HepG2 (cell line): ENCODE results near the gene CACNG5. TPM values are rescaled to one million over a fixed set of nuclear protein-coding genes. Genes with fewer than 3 reads are reported as not detected.

Source experiments
- ATAC-seq: fragments of 200-7000 bp; cut with Tn5 transposase; 3 replicates; pipeline ENCODE4 v1.9.1; 2020; ENCODE audit warnings: mild to moderate bottlenecking, moderate library complexity
- BruUV-seq: library from RNA; stranded (reverse); fragments of 400-500 nt; replicated peaks from 2 replicates; lab custom pipeline; 2021; lab: Mats Ljungman, UMichigan
- CTCF ChIA-PET: fragments of 300-600 bp; formaldehyde crosslinking; extraction: SDS; loops from one replicate; lab custom pipeline; 2021; ENCODE audit warnings: low total read pairs, inconsistent platforms, low intra/inter-chr PET ratio; lab: Yijun Ruan, JAX
- POLR2A ChIA-PET: fragments of 350-600 bp; sonication (Branson Sonifier 250); formaldehyde crosslinking; loops from one replicate; lab custom pipeline; 2020; ENCODE audit warnings: antibody characterized with exemption, inconsistent platforms; lab: Yijun Ruan, JAX
- DNase-seq: peaks from one replicate; pipeline ENCODE4 v3.0.0-alpha.2; 2015; ENCODE audit warnings: low spot score
- FAIRE-seq: peaks from 3 replicates; lab custom pipeline; 2011; peaks lifted over from hg19 to GRCh38; lab: Jason Lieb, UNC
- H2AFZ ChIP-seq: one replicate; pipeline ENCODE4 v1.6.1; 2011; ENCODE audit warnings: low read length, inconsistent platforms
- H3K27ac ChIP-seq: fragments of 300-600 bp; 3 replicates; pipeline ENCODE4 v1.8.0; 2011; ENCODE audit warnings: mixed run types, mild to moderate bottlenecking, mixed read lengths, low read length, inconsistent platforms; ENCODE audit not compliant: insufficient read depth; ENCODE audit errors: extremely low read length
- H3K27me3 ChIP-seq, 2 experiments: fragments of 200-600 bp in 1 of 2; 2 replicates in 1 of 2; 3 replicates in 1 of 2; pipeline versions ENCODE4 v1.6.0 to v1.8.0; 2011; ENCODE audit warnings: low read length in 2 of 2, mild to moderate bottlenecking in 2 of 2, moderate library complexity in 2 of 2, inconsistent platforms in 1 of 2; ENCODE audit not compliant: insufficient read depth in 2 of 2, control insufficient read depth in 1 of 2
- H3K36me3 ChIP-seq, 2 experiments: fragments of 200-600 bp in 1 of 2; replicated peaks in 1 of 2; 2 replicates in 1 of 2; 3 replicates in 1 of 2; pipeline versions ENCODE4 v1.5.1 to v1.8.0; 2011; ENCODE audit warnings: low read length in 2 of 2, inconsistent platforms in 1 of 2; ENCODE audit not compliant: insufficient read depth in 2 of 2, control insufficient read depth in 1 of 2
- H3K4me1 ChIP-seq: 2 replicates; pipeline ENCODE4 v1.5.1; 2012; ENCODE audit warnings: low read length, inconsistent platforms; ENCODE audit not compliant: insufficient read depth
- H3K4me2 ChIP-seq: 2 replicates; pipeline ENCODE4 v1.6.0; 2011; ENCODE audit warnings: low read depth, low read length, inconsistent platforms
- H3K4me3 ChIP-seq, 3 experiments: fragments of 200-600 bp in 1 of 3; sonication (generic), shearing (Covaris generic) in 1 of 3; replicated peaks in 1 of 3; 2 replicates each; pipeline ENCODE4 v1.5.1; 2011 to 2016; ENCODE audit warnings: low read length in 3 of 3, inconsistent platforms in 2 of 3, low read depth in 2 of 3, mild to moderate bottlenecking in 2 of 3, control low read depth in 1 of 3, mixed read lengths in 1 of 3; ENCODE audit not compliant: insufficient read depth in 1 of 3
- H3K79me2 ChIP-seq: one replicate; pipeline ENCODE4 v1.6.1; 2011; ENCODE audit warnings: low read length, inconsistent platforms; ENCODE audit not compliant: insufficient read depth
- H3K9ac ChIP-seq: 2 replicates; pipeline ENCODE4 v1.6.0; 2011; ENCODE audit warnings: mild to moderate bottlenecking, low read depth, low read length, inconsistent platforms; ENCODE audit not compliant: insufficient read depth
- H3K9me3 ChIP-seq: 2 replicates; pipeline ENCODE4 v1.5.1; 2012; ENCODE audit warnings: mild to moderate bottlenecking, low read length
- H4K20me1 ChIP-seq: 2 replicates; pipeline ENCODE4 v1.6.0; 2011; ENCODE audit warnings: inconsistent platforms, mild to moderate bottlenecking, low read length, moderate library complexity; ENCODE audit not compliant: insufficient read depth
- CHD2 ChIP-seq: IDR thresholded peaks from 2 replicates; pipeline ENCODE4 v1.6.1; 2011; ENCODE audit warnings: low read depth, low read length, improper control_type of control experiment
- HNRNPUL1 ChIP-seq: fragments of 200-400 bp; formaldehyde crosslinking; IDR thresholded peaks from 2 replicates; pipeline ENCODE4 v1.6.1; 2017; ENCODE audit warnings: low read depth, mild to moderate bottlenecking, low read length, moderate library complexity
- MEF2D ChIP-seq: sonication (generic); formaldehyde crosslinking; IDR thresholded peaks from 2 replicates; pipeline ENCODE4 v1.5.1; 2020; ENCODE audit warnings: mild to moderate bottlenecking, missing genetic modification reagents
- RFX5 ChIP-seq: IDR thresholded peaks from 2 replicates; pipeline ENCODE4 v1.6.1; 2011; ENCODE audit warnings: low read depth, low read length, improper control_type of control experiment
- ZBTB42 ChIP-seq: sonication (generic); formaldehyde crosslinking; IDR thresholded peaks from 2 replicates; pipeline ENCODE4 v1.5.0; 2020; ENCODE audit warnings: mild to moderate bottlenecking, missing genetic modification reagents
- ZNF251 ChIP-seq: sonication (generic); formaldehyde crosslinking; IDR thresholded peaks from 2 replicates; pipeline ENCODE4 v1.9.0; 2021; ENCODE audit warnings: mild to moderate bottlenecking, missing genetic modification reagents
- WGBS: methylation state at CpG from one replicate; pipeline ENCODE4 v1.1.6; 2017; ENCODE audit warnings: low lambda C conversion rate; 5-methylcytosine and 5-hydroxymethylcytosine counted together
- in situ Hi-C: cut with HindIII; loops from 2 replicates; pipeline ENCODE4 v1.10.0; 2017; ENCODE audit warnings: low pct_unique_long_range_greater_than_20kb; ENCODE audit not compliant: extremely low pct_ligation_motif_present
- intact Hi-C: fragments of 100-400 bp; cut with micrococcal nuclease; formaldehyde crosslinking; loops from one replicate; pipeline ENCODE4 v1.10.0; 2022; ENCODE audit not compliant: unreplicated experiment
- polyA plus RNA-seq, 8 experiments: library from polyadenylated mRNA; depleted of rRNA in 3 of 8; stranded (reverse) in 7 of 8; unstranded in 1 of 8; fragments of >200 nt; fragmentation: Illumina TruSeq in 4 of 8; extraction: Trizol in 4 of 8; gene quantifications; 2 replicates each; pipeline versions ENCODE4 v1.2.1 to v1.2.3, GENCODE V29; 2011 to 2016; ENCODE audit warnings: low read depth in 4 of 8, missing spikeins in 1 of 8, mixed read lengths in 1 of 8; ENCODE audit not compliant: insufficient read depth in 1 of 8
- total RNA-seq, 5 experiments: library from RNA; depleted of rRNA; stranded (reverse); fragments of >200 nt; fragmentation: Illumina TruSeq; extraction: Trizol; gene quantifications; 2 replicates each; pipeline ENCODE4 v1.2.3, GENCODE V29; 2016; ENCODE audit warnings: low read depth in 1 of 5
- TF ChIP-seq, protein P1 (sequence below): sonication (generic); formaldehyde crosslinking; IDR thresholded peaks from 2 replicates; pipeline ENCODE4 v1.9.0; 2021; ENCODE audit warnings: missing genetic modification reagents, borderline replicate concordance
- TF ChIP-seq, protein P2 (sequence below): sonication (generic); formaldehyde crosslinking; IDR thresholded peaks from 2 replicates; pipeline ENCODE4 v1.8.1; 2023; ENCODE audit warnings: mild to moderate bottlenecking, inconsistent platforms, moderate library complexity, missing genetic modification reagents, borderline replicate concordance
- TF ChIP-seq, protein P3 (sequence below): sonication (generic); formaldehyde crosslinking; IDR thresholded peaks from 2 replicates; pipeline ENCODE4 v1.4.0; 2020; ENCODE audit warnings: missing genetic modification reagents
- TF ChIP-seq, protein P4 (sequence below): sonication (generic); formaldehyde crosslinking; IDR thresholded peaks from 2 replicates; pipeline ENCODE4 v1.8.0; 2022; ENCODE audit warnings: missing genetic modification reagents, mild to moderate bottlenecking, borderline replicate concordance

Gene CACNG5
- total and polyA plus RNA-seq, 2 of the 13 experiments (the other 11 are each of a cell fraction or from before 2014, with no cell fraction given), result not detected

DNA sequence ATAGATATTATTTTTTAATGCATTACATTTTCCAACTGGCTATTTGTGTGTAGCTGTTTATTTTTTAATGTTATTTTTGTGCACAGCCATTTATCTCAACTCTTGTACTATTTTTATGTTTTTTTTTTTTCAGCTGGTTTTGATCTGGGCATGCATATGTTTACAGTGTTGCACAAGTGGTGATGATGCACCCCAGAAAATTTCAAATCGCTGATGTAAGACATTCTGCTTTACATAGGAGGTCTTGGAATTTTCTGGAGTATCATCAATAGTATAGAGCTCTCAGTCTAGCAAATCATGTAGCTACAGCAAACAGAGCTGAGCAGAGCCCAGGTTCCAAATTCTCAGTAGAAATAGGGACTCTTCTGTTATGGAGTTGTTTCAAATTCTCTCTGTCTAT lies 30.2 kb downstream of the CACNG5 start:
- Histone ChIP-seq H3K36me3 (no peaks in the 10 kb centered on the region), H3K79me2 (no peaks in the 10 kb centered on the region), H3K9me3 (no peaks in the 10 kb centered on the region), H3K4me1 (no peaks in the 10 kb centered on the region), H3K27ac (no peak overlapping the region), H3K27me3 (0 out of 5 replicates have a peak, but pooled peaks cover under 1 to 12% of the 10 kb centered on the region in 2 experiments), H2AFZ (no peak overlapping the region), H3K4me3 (no peak overlapping the region), H3K4me2 (no peak overlapping the region), H3K9ac (no peak overlapping the region), H4K20me1 (no peaks in the 10 kb centered on the region)
- intact Hi-C loops (no loop called here), in situ Hi-C loops (no loop called here)
- ChIA-PET POLR2A (no interaction called here), CTCF (no interaction called here)
- ATAC-seq (no peak), FAIRE-seq (no peak), DNase-seq (no peak)
- BruUV-seq, result no TSS peak
- WGBS, result 0% methylated on average over 1 of the region's 1 CpG
- TF ChIP-seq, protein P1, sequence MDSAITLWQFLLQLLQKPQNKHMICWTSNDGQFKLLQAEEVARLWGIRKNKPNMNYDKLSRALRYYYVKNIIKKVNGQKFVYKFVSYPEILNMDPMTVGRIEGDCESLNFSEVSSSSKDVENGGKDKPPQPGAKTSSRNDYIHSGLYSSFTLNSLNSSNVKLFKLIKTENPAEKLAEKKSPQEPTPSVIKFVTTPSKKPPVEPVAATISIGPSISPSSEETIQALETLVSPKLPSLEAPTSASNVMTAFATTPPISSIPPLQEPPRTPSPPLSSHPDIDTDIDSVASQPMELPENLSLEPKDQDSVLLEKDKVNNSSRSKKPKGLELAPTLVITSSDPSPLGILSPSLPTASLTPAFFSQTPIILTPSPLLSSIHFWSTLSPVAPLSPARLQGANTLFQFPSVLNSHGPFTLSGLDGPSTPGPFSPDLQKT, result no peak
- no peak for TF ChIP-seq ZNF251 (CRISPR knock-in tag)
- TF ChIP-seq, protein P2, sequence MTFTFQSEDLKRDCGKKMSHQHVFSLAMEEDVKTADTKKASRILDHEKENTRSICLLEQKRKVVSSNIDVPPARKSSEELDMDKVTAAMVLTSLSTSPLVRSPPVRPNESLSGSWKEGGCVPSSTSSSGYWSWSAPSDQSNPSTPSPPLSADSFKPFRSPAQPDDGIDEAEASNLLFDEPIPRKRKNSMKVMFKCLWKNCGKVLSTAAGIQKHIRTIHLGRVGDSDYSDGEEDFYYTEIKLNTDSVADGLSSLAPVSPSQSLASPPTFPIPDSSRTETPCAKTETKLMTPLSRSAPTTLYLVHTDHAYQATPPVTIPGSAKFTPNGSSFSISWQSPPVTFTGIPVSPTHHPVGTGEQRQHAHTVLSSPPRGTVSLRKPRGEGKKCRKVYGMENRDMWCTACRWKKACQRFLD (CRISPR knock-in tag), result no peak
- TF ChIP-seq MEF2D (CRISPR knock-in tag), result no peak
- TF ChIP-seq, protein P3, sequence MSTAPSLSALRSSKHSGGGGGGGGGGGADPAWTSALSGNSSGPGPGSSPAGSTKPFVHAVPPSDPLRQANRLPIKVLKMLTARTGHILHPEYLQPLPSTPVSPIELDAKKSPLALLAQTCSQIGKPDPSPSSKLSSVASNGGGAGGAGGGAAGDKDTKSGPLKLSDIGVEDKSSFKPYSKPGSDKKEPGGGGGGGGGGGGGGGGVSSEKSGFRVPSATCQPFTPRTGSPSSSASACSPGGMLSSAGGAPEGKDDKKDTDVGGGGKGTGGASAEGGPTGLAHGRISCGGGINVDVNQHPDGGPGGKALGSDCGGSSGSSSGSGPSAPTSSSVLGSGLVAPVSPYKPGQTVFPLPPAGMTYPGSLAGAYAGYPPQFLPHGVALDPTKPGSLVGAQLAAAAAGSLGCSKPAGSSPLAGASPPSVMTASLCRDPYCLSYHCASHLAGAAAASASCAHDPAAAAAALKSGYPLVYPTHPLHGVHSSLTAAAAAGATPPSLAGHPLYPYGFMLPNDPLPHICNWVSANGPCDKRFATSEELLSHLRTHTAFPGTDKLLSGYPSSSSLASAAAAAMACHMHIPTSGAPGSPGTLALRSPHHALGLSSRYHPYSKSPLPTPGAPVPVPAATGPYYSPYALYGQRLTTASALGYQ (CRISPR knock-in tag), result no peak
- TF ChIP-seq CHD2, result no peak
- TF ChIP-seq RFX5, result no peak
- TF ChIP-seq, protein P4, sequence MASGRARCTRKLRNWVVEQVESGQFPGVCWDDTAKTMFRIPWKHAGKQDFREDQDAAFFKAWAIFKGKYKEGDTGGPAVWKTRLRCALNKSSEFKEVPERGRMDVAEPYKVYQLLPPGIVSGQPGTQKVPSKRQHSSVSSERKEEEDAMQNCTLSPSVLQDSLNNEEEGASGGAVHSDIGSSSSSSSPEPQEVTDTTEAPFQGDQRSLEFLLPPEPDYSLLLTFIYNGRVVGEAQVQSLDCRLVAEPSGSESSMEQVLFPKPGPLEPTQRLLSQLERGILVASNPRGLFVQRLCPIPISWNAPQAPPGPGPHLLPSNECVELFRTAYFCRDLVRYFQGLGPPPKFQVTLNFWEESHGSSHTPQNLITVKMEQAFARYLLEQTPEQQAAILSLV, result no peak
- TF ChIP-seq HNRNPUL1, result no peak
- TF ChIP-seq ZBTB42 (CRISPR knock-in tag), result no peak
